Activated effector memory CD4-positive, alpha-beta T cell treated with Interleukin-2 at 50 U/mL for 16 hours (primary cell): ENCODE data around the gene CAMK2D.

ENCODE experiments used
- DNase-seq: peaks from one replicate; pipeline ENCODE4 v3.0.0-alpha.2; 2020

Gene CAMK2D

DNA sequence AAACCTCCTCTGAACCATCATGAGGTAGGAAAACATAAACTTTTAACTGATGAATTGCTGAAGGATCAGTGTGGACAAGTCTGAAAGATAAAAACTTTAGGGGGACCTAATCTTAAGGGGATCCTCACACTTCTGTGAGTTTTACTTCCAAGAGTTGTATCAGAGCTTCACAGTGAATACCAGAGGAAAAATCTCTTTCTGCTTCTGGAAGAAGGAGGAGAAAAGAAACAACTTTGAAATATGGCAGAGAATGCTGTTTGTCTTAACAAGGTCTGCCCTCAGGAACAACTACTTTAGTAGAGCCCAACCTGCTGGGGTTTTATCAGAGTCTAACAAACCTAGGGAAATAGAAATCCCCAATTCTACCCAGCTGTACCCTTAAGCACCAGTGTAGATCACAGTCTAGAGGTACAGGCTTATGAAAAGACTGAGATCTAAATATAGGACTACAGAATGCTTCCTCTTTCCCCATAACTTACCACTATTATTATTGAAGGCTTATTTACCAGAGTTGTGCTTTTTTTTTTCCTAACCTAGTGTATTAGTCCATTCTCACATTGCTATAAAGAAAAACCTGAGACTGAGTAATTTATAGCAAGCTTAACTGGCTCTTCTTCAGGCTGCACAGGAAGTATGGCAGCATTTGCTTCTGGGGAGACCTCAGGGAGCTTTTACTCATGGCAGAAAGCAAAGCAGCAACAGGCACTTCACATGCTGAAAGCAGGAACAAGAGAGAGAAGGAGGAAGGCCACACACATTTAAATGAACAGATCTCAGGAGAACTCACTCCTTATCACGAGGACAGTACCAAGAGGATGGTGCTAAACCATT is 167.9 kb downstream of the CAMK2D start:
- no peak for DNase-seq

DNA sequence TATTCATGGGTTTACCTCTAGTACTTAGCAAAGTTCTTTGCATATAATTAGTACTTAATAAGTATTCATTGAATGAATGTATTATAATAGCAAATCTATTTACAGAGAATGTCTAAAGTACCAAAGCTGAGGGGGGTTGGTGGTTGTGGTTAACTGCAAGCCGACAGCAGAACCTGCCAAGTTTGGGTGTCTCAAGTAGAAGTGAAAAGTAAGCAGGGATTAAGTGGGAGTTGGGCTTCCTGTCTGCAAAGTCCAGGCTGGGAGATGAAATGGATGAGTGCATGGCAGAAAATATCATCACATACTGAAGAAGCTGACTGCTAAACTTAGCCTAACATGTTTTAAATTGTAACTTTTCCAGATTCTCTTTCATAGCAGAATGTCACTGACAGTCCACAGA is 169.6 kb downstream of the CAMK2D start:
- no peak for DNase-seq

DNA sequence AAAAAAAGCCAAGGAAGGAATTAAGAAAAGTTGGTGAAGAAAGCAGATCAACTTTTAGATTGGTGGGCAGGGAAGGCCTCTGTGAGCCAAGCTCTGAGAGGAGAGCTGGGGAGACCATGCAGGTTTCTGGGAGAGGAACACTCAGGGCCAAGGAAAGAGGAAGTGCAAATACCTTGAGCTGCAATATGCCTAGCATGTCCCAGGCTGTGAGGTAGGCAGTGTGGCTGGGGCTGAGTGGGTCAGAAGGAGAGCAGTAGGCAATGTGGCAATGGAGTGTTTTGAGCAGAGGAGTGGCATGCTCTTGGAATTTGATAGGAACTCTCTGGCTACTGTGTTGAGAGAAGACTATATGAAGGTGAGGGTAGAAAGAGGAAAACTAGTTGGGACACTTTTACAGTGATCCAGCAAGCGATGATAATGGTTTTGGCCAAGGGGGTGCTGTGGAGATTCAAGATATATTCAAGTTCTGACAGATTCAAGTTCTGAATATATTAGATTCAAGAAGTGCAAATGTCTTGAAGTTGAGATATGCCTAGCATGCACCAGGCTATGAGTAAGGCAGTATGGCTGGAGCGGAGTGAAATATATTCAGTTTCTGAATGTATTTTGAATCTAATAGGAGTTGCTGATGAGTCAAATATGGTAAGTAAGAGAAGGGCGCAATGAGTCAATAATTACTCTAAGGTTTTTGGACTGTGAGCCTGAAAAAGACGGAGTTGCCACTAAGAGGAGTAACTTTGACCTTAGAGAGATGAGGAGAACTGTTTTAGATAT is 172.5 kb downstream of the CAMK2D start:
- no peak for DNase-seq

DNA sequence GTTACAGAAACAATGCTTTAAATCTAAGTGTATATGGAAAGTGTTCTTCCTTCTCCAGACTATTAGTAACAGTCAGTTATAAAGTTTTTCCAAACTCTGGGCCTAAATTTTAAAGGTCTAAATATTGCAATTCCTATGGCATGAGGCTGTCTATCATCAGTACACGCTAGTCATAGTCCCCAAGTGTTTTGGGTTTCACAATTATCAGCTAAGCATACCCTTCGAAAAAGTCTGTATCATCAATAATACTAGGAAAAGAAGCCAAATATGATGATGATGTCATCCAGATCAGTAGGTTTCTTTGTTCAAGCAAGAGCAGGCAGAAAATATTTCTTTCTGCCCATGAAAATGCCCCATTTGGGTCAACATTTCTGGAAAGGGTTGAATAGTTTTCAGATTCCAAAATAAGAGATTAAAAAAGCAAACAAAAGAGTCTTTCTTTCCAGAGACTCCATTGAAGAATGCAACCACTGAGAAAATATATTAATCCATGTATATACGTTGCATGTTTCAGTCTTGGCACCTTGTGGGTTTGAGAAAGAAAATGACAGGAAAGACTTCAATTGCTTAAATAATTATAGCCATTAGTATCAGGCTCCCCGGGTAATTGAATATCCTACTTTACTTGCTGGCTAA is 173.8 kb downstream of the CAMK2D start:
- DNase-seq, result no peak

DNA sequence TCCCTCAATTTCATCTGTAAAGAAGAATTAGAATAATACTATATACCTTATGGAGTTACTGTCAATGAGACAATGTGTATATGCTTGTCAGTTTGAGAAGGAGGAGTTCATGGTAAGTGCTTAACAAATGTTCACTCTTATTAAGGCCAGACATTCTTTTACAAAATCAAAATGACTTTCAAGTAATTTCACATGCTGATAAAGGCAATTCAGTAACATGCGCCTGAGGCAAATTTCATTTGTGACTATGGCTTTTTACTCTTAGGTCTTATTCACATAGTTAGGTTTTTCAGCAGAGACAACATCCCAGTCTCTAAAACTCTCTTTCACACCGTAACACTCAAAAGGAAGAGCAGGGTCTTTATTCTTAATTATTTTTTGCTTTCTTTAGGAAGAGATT is 174.4 kb downstream of the CAMK2D start:
- DNase-seq, result no peak

DNA sequence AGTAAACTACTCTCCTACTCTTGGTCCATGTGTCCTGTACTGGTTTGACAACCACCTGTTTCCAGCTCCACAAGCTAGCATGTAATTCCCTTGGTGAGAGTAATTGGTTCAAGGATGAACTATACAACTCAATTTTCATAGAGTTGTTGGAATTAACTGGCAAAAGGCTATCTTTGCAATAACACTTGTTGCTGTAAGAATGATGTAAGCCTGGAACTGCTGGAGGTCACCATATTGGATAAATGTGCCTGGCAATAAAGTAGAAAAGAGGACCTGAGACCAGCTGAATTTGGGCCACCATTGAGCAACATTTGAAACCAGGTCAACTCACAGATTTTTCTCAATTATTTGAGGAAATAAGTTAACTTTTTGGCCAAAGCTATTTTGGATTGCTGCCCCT is 175.5 kb downstream of the CAMK2D start:
- DNase-seq, result no peak

DNA sequence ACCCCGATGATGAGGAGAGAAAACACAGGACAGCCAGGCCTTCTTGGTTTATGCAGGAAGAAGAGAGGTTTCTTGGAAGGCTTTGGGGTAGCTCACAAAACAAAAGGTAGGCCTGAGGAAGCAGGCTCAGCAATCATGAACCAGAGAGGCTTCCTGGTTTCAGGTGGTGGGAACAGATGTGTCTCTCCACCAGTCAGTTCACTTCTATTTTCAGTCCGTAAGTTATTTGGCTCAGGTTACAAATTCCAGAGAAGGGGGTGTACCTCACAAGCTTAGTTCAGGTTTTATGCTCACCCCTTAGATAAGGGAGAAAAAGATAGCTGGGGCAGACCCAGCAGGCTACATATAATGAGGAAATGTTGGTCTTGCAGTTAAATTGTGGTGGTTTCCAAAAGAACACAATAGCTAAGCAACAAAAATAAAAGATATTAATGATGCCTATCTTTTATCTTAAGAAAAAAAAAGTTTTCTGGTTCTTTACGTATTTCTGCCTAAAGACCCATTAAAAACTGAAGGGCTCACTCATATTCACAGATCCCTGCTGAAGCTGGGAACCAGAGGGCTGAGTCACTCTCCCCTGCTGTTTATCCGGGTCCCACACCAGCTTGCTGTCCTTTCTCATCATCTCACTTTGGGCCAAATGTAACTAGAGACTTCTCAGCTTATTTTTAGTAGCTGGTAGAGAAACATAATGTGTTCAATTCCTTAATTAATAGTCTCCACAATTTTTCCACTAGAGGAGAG is 177.0 kb downstream of the CAMK2D start:
- DNase-seq, result no peak

DNA sequence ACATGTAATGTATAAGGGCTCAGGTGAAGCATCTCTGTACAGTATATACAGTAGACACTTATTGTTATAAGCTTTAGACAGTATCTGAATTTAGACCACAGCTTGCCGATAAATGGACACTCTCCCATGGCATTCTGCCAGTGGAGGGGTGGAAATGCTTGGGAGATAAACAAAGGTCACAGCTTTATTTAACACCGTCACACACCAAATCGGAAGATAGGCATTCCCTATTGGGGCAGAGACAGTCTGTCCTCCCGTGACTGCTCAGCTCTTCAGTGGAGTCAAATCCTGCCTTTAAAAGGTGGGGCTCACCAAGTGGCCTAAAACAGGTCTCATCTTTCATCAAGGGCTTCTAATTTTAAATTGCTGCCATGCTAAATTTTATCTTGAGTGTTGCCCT is 178.8 kb downstream of the CAMK2D start:
- no peak for DNase-seq

DNA sequence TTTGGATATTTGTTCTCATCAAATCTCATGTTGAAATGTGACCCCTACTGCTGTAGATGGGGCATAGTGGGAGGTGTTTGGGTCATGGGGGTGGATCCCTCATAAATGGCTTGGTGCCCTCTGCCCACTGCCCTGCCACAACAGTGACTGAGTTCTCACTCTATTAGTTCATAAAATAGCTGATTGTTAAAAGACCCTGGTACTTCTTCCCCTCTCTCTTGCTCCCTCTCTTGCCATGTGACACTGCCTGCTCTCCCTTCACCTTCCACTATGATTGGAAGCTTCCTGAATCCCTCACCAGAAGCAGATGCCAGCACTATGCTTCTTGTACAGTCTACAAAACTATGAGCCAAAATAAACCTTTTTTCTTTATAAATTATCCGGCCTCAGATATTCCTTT is 182.2 kb downstream of the CAMK2D start:
- no peak for DNase-seq

DNA sequence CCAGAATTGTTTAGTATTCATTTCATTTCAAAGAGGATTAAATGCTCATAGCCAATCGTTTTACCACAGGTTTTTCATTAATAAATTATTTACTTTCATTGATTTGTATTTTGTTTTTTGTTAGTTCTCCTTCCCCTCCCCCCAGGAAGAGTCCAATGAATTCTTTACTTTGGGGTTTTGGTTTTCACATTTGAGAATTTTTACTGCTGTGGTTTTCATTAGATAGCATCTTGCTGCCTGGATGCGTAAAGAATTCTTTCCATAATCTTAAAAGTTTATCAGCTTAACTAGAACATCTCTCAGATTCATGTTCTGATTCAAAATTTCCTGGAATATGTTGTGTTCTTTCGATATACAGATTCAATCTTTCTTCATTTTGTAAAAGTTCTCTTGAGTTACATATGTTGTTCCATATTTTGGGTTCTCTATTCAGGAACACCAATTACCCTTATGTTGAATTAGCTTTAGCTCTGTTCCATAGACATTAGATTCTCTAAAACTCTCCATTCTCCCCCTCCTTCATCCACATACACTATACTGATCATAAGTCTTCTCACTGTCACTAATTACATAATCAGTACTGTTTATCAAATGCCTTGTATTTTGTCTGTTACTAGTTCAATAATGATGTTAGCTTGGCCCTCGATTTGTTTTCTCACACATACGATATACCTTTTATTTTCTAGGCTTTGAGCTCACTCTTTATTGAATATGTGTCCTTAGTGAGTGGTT is 184.4 kb downstream of the CAMK2D start:
- DNase-seq, result no peak

DNA sequence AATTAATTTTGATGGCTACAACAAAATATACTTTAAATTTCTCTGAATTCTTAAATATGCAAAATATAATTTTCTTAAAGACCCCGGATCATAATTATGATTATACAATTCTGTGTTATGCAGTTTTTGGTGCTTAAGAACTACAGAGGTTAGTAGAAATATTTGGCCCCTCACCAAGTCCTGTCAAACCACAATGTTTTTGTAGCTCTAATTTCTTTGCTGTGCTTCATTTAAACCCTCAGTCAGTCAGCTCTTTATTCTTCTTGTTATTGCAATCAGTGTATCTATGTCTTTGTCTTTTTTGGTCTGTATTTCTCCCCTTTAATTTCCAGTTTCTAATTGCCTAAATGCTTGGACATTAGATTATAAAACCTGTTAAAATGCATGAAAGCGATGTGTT is 186.1 kb downstream of the CAMK2D start:
- DNase-seq, result no peak

DNA sequence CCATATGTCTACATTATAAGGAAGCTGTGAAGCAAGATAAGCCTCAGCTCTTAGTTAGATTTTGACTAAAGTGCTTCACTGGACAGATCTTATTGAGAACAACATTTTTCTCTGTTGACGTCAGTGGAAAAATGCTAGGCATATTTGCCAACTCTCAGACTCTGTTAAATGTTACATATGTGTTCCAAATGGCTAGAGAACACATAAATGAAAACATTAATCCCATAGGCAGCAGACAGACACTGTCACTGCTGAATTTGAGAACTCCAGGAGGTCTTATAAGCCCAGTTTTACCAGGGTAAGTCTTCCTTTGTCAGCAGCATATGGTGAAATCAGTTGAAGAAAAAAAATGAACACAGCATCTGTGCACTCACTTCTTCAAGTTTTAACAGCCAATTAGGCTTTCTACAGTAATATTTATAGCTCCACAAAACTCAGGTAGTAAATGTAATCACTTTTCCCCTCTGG is 186.9 kb downstream of the CAMK2D start:
- no peak for DNase-seq

DNA sequence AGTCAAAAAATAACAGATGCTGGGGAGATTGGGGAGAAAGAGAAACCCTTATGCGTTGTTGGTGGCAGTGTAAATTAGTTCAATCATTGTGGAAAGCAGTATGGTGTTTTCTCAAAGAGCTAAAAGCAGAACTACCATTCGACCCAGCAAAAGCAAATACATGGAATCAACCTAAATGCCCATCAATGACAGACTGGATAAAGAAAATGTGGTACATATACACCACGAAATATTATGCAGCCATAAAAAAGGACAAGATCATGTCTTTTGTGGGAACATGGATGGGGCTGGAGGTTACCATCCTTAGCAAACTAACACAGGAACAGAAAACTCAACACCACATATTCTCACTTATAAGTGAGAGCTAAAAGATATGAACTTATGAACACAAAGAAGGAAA is 188.9 kb downstream of the CAMK2D start:
- DNase-seq, result no peak

DNA sequence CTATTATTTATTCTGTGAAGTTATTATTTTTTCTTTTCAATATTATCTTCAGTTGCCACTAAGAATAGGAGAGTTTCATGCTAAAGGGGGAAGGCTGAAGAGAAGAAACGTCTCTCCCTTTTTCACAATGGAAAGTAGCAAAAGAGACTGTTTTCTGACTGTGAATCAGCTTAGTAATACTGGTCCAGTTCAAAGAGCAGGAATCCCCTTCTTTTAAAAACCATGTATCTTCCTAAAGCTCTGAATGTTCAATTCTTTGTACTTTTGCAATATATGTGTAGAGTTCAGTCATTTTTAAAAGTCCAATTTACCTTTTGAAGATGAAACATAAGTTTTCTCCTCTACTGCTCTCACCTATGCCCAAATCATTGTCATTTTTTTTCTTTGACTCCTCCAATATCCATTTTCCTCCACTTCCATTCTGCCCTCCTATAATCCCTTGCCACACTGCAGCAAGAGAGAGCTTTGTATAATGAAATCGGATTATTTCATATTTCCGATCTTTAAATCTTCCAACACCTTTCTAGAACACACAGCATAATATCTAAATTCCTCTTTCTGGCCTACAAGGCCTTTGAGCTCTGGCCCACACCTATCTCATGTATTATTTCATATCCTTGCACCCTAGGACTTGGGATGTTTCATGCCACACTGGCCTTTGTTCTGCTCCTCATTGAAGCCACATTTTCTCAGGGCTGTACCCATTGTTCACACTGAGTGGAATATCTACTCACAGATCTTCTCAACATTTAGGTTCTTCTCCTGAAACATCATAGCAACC is 195.3 kb downstream of the CAMK2D start:
- no peak for DNase-seq

DNA sequence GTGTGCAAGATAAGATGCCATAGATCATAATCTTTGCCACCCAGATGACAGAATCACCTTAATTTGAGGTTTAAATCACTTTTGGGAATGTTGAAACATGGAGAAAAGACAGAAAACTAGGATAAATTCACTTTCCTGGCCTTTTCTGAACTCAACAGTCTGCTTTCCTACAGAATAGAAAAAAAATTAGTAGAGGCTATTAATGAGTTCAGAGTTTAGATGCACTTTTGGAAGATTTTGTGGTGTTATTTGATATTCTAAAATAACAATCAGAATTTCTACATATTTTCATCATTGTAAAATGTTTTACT is 195.9 kb downstream of the CAMK2D start:
- DNase-seq, result no peak

DNA sequence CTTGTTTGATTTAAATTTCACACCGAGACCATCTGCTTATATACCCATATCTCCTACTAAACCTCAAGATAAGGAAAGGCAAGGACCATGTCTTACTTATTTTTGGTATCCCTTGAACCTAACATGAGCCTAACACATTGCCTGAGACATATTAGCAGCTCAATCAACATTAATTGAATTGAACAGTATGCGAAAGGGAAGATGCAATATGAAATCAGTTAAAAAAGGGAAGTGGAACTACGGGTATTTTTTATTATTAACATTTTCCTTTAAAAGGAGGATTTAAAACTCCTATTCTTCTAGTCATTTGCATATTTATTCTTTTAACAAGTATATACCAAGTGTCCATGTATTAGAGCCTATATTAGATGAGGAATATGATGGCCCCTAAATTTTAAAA is 197.0 kb downstream of the CAMK2D start:
- DNase-seq, result no peak

DNA sequence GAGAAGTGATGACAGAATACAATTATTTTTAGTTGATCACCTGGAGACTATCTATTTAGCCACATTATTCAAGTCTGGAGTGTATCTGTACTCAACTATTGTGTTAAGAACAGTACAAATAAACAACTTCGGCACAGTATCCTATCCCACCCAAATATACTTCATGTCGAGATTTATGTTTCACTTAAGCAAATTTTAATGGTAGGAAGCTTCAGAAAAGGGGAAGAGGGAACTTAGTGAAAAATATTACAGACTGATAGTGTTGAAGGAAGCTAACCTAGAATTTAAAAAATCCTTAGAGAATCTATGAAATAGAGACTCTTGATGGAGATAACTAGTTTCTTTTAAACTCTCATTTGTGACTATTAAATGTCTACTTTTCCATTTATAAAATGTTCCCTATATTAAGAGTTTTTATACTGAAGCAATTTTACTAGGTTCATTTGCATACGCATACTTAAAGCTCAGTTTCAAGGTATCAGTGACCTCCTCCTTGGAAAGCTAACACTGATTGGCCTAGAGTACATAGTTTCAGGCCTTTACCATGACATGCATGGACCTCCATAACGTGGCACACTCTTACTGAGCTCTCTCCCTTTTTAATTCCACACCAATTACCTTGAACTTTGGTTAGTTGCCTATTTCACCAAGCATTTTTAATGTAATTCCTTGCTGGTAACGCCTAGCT is 197.7 kb downstream of the CAMK2D start:
- DNase-seq, result no peak

DNA sequence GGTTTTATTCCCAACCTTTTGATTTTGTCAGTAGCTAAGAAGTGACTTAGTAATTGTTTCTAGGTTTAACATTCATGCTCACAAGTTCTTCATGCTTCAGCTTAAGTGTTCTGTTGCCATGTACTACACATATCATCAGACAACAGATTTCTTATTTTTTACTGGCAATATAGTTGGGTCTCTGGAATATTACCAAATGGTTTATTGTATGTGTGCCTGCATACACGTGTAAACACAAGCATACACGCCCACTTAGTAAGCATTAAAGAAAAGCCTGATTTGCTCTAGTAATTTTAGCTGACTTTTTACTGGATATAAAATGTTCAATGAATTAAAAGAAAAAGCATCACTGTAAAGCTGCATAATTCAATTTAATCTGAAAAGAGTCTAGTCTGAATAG is 199.8 kb downstream of the CAMK2D start:
- DNase-seq, result no peak

DNA sequence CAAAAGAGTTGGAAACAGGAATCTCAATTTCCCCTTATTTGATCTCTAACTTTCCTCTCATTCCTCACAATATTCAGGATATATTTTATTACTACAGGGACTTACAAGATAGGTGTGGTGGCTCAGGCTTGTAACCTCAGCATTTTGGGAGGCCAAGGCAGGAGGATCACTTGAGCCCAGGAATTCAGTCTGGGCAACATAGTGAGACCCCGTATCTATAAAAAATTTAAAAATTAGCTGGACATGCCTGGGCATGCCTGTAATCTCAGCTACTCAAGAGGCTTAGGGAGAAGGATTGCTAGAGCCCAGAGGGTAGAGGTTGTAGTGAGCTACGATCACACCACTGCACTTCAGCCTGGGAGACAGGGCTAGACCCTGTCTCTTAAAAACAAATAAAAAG is 200.4 kb downstream of the CAMK2D start:
- no peak for DNase-seq

DNA sequence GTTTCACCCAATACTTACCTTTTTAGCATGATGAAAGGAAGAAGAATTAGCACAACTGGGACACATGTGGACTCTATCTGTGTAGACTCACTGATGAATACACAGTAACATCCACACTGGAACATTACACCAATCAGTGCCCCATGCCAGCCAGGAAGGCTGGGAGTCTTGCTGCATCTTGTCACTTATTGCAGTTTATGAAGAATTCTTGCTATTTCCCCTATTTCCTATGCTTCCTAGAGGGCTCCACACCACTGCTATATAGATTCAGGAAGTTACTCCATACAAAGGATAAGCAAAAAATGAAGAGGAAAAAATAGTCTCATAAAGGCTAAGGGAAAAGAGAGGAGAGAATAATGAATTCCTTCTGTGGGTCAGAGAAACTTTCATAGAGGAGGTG is 201.0 kb downstream of the CAMK2D start:
- no peak for DNase-seq

DNA sequence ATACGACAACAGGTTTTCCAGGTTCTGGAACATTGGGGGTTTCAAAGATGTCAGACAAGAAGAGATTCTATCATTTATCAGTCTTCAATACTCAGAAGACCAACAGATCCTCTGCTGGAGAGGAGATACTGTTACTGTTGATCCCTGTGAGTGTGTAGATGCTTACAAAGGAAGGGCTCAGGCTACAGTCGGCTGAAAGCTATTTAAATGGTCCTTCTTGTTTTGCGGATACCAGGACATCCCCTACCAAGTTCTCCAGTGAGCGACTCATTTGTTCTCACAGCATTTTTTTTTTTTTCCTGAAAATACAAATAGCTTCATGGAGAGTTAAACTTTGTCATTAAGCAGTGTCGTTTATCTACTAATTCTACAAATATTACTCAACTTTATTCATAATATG is 201.6 kb downstream of the CAMK2D start:
- no peak for DNase-seq
